Prostate gland (tissue), 2 donors: ENCODE measurements around the gene PRKG1.

ENCODE experiments used
- POLR2AphosphoS5 ChIP-seq: sonication (generic); formaldehyde crosslinking; IDR thresholded peaks from one replicate; pipeline ENCODE4 v1.6.1; 2017; ENCODE audit warnings: antibody characterized with exemption
- TF ChIP-seq, protein P1 (sequence below), 4 experiments: fragments of 200-600 bp in 2 of 4; fragments of 450-650 bp in 2 of 4; sonication (generic) in 2 of 4; IDR thresholded peaks; 1 replicate in 3 of 4; 2 replicates in 1 of 4; pipeline ENCODE4 v1.5.1; 2016 to 2019; ENCODE audit warnings: antibody characterized with exemption in 4 of 4, mild to moderate bottlenecking in 2 of 4, moderate library complexity in 2 of 4

DNA sequence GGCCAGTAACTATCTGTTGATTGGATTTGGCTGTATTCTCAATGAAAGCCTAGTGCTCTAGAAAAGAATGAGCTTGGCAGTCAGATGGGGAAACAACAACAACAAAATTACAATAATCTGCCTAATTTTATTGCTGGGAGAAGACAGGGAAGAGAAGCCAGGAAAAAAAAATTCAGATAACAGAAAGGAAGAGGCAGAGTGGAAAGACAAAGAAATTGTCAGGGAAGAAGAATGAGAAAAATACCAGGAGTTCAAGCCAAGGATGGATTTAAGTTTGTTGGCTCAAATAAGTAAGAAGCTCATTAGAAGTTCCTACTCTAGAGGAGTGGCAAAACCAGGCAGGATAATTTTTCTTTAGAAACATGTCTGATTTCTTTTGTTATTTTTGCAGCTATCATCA, 45.9 kb upstream of the PRKG1 start:
- TF ChIP-seq, protein P1, sequence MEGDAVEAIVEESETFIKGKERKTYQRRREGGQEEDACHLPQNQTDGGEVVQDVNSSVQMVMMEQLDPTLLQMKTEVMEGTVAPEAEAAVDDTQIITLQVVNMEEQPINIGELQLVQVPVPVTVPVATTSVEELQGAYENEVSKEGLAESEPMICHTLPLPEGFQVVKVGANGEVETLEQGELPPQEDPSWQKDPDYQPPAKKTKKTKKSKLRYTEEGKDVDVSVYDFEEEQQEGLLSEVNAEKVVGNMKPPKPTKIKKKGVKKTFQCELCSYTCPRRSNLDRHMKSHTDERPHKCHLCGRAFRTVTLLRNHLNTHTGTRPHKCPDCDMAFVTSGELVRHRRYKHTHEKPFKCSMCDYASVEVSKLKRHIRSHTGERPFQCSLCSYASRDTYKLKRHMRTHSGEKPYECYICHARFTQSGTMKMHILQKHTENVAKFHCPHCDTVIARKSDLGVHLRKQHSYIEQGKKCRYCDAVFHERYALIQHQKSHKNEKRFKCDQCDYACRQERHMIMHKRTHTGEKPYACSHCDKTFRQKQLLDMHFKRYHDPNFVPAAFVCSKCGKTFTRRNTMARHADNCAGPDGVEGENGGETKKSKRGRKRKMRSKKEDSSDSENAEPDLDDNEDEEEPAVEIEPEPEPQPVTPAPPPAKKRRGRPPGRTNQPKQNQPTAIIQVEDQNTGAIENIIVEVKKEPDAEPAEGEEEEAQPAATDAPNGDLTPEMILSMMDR (IDR thresholded peaks at IDR 0.05), result no peak
- TF ChIP-seq POLR2AphosphoS5, result no peak
